GM18861 (cell line): ENCODE measurements around the gene MICAL2.
A peak's percentile ranks its signal among the peaks of the same experiment; 100 is the strongest.

ENCODE experiments used
- ATAC-seq: cut with Tn5 transposase; IDR thresholded peaks from one replicate; pipeline ENCODE4 v1.9.1; 2021; ENCODE audit not compliant: unreplicated experiment

MICAL2 gene

GRCh38 chr11:12221051-12221535 is 110.7 kb downstream of the MICAL2 start:
- no peak for ATAC-seq

- ATAC-seq, result no peak
These were observed 111.8 kb downstream of the MICAL2 start for GRCh38 chr11:12222055-12222792.

GRCh38 chr11:12223771-12224536 is 113.6 kb downstream of the MICAL2 start:
- no peak for ATAC-seq

- peak; percentile 99 for ATAC-seq
These were observed 114.1 kb downstream of the MICAL2 start for GRCh38 chr11:12224537-12224893.

- ATAC-seq, result no peak
These were observed 114.8 kb downstream of the MICAL2 start for GRCh38 chr11:12225046-12225739.

- no peak for ATAC-seq
These were observed 115.7 kb downstream of the MICAL2 start for GRCh38 chr11:12226093-12226492.

GRCh38 chr11:12229450-12230229 is 119.2 kb downstream of the MICAL2 start:
- ATAC-seq, result no peak

GRCh38 chr11:12232160-12232559 is 121.8 kb downstream of the MICAL2 start:
- no peak for ATAC-seq

GRCh38 chr11:12232817-12233601 is 122.6 kb downstream of the MICAL2 start:
- no peak for ATAC-seq

- no peak for ATAC-seq
These were observed 123.2 kb downstream of the MICAL2 start for GRCh38 chr11:12233602-12233925.

- ATAC-seq, result no peak
These were observed 123.8 kb downstream of the MICAL2 start for GRCh38 chr11:12234221-12234620.

GRCh38 chr11:12235080-12235479 is 124.7 kb downstream of the MICAL2 start:
- no peak for ATAC-seq

GRCh38 chr11:12235553-12235946 is 125.2 kb downstream of the MICAL2 start:
- ATAC-seq, result no peak

- ATAC-seq, result peak; percentile 70
These were observed 125.8 kb downstream of the MICAL2 start for GRCh38 chr11:12235947-12236743.

- no peak for ATAC-seq
These were observed 126.3 kb downstream of the MICAL2 start for GRCh38 chr11:12236744-12237101.

GRCh38 chr11:12237381-12237784 is 127.0 kb downstream of the MICAL2 start:
- ATAC-seq, result no peak

- no peak for ATAC-seq
These were observed 128.0 kb downstream of the MICAL2 start for GRCh38 chr11:12238420-12238819.

GRCh38 chr11:12239396-12239795 is 129.0 kb downstream of the MICAL2 start:
- ATAC-seq, result no peak

GRCh38 chr11:12239804-12240371 is 129.5 kb downstream of the MICAL2 start:
- ATAC-seq, result no peak
